Ovary (tissue), 3 donors: ENCODE measurements around the gene CTSW.

Experiments used
- CTCF ChIP-seq, 3 donors: fragments of 450-650 bp in 2 of 3; fragments of 200-600 bp in 1 of 3; IDR thresholded peaks; one replicate each; pipeline versions ENCODE4 v1.5.1 to v1.8.0; 2016 to 2022; ENCODE audit warnings: antibody characterized with exemption in 3 of 3, mild to moderate bottlenecking in 1 of 3
- EP300 ChIP-seq: sonication (generic); formaldehyde crosslinking; IDR thresholded peaks from one replicate; pipeline ENCODE4 v1.6.1; 2017; ENCODE audit warnings: antibody characterized with exemption
- POLR2A ChIP-seq: fragments of 450-650 bp; IDR thresholded peaks from one replicate; pipeline ENCODE4 v1.6.1; 2017; ENCODE audit warnings: antibody characterized with exemption, mild to moderate bottlenecking, moderate library complexity
- donor health status: DM: no; HTN: no; CAD: no.

DNA sequence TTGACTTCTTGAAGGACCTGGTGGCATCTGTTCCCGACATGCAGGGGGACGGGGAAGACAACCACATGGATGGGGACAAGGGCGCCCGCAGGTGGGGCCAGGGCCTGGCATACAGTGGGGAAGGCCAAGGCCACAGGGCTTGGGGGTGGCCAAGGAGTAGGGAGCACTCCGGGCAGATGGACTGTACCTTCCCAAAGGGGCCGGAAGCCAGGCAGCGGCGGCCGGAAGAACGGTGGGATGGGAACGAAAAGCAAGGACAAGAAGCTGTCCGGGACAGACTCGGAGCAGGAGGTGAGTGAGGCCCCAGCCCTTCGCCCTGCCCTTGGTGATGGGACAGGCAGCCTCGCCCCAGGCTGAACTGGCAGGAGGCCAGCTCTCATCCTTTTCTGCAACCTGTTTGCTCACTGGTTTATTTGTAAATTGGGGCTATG lies 40.8 kb downstream of the CTSW start:
- no peak for TF ChIP-seq CTCF (IDR thresholded peaks at IDR 0.05)
- no peak for TF ChIP-seq EP300
- TF ChIP-seq POLR2A, result no peak
